ENCODE data around the gene ZBTB18.

Gene ZBTB18

DNA sequence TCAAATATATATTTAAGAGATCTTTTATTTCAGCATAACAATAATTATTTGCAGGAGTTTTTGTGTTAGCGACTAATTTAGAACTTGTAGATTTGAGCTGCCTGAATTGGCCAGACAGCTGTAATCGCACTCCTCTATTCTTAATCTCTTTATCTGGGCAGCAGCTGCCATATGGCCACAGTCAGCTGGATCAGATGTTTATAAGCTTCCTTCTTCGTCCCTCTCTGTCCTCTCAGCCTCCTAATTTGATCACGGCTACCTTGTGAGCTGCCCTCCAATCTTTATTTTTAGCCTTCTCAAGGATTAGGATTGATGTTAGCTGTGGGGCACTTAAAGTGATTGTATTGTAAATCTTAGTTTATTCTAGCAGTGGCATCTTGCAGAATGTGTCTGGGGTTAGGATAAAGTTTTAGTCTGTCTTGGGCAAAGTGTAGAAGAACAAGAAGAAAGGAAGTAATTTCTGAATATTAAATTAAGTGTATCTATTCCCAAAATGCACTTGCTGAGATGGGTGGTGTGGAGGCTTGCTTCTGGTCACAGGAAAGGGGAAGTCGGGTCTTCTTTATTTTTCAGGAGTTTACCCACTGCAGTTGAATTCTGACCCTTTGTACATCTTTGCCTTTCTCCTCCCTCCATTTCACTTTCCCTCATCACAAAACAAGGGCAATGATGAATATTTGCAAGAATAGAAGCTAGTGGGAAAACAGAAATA, 1.1 kb downstream of the ZBTB18 start (continued):
- TF ChIP-seq, protein P1, sequence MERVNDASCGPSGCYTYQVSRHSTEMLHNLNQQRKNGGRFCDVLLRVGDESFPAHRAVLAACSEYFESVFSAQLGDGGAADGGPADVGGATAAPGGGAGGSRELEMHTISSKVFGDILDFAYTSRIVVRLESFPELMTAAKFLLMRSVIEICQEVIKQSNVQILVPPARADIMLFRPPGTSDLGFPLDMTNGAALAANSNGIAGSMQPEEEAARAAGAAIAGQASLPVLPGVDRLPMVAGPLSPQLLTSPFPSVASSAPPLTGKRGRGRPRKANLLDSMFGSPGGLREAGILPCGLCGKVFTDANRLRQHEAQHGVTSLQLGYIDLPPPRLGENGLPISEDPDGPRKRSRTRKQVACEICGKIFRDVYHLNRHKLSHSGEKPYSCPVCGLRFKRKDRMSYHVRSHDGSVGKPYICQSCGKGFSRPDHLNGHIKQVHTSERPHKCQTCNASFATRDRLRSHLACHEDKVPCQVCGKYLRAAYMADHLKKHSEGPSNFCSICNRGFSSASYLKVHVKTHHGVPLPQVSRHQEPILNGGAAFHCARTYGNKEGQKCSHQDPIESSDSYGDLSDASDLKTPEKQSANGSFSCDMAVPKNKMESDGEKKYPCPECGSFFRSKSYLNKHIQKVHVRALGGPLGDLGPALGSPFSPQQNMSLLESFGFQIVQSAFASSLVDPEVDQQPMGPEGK (CRISPR knock-in tag; IDR thresholded peaks at IDR 0.05; ENCODE audit: borderline replicate concordance), result no peak
- TF ChIP-seq PPARA (CRISPR knock-in tag; IDR thresholded peaks at IDR 0.05; ENCODE audit: borderline replicate concordance) (no peak), TOX (CRISPR knock-in tag; IDR thresholded peaks at IDR 0.05; ENCODE audit: borderline replicate concordance) (no peak)

DNA sequence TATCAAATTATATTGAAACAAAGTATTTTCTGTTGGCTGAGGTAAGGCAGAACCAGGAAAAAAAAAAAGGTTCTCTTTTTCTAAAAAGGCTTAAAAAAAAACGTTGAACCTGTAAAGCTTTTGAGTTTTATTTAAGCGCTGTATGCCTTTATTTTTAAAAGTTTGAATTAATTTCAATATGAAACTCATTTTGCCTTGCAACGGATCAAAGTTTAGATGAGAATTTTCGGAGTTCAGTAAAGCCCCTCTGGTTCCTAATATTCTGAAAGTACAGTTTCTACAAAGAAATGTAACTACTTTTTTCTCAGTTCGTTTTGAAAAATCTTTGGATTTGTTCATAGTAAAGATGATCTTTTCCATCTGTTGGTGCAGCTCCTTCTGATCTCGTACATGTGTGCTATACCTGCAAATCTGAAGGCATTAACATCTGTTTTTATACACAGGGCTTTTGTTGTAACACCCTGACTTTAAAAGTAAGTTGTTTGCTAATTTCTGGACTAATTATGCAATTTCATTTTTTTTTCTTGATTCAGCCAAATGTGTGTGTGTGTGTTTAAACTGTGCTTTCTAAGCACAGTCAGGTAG, 1.7 kb downstream of the ZBTB18 start:
- ATAC-seq, result no peak
- TF ChIP-seq TOX (CRISPR knock-in tag; IDR thresholded peaks at IDR 0.05; ENCODE audit: borderline replicate concordance) (no peak), ZC3H10 (CRISPR knock-in tag; IDR thresholded peaks at IDR 0.05) (no peak), GLIS3 (CRISPR knock-in tag; IDR thresholded peaks at IDR 0.05) (0 out of 2 replicates have a peak, but pooled peaks have one; percentile 12), TCF4 (CRISPR knock-in tag; IDR thresholded peaks at IDR 0.05; ENCODE audit: borderline replicate concordance) (no peak)
- TF ChIP-seq, protein P2, sequence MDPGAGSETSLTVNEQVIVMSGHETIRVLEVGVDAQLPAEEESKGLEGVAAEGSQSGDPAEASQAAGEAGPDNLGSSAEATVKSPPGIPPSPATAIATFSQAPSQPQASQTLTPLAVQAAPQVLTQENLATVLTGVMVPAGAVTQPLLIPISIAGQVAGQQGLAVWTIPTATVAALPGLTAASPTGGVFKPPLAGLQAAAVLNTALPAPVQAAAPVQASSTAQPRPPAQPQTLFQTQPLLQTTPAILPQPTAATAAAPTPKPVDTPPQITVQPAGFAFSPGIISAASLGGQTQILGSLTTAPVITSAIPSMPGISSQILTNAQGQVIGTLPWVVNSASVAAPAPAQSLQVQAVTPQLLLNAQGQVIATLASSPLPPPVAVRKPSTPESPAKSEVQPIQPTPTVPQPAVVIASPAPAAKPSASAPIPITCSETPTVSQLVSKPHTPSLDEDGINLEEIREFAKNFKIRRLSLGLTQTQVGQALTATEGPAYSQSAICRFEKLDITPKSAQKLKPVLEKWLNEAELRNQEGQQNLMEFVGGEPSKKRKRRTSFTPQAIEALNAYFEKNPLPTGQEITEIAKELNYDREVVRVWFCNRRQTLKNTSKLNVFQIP (CRISPR knock-in tag; IDR thresholded peaks at IDR 0.05; ENCODE audit: borderline replicate concordance, low read depth), result no peak

DNA sequence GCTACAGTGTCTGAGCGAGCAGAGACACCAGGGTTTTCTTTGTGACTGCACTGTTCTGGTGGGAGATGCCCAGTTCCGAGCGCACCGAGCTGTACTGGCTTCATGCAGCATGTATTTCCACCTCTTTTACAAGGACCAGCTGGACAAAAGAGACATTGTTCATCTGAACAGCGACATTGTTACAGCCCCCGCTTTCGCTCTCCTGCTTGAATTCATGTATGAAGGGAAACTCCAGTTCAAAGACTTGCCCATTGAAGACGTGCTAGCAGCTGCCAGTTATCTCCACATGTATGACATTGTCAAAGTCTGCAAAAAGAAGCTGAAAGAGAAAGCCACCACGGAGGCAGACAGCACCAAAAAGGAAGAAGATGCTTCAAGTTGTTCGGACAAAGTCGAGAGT, 2.7 kb downstream of the ZBTB18 start:
- TF ChIP-seq CSDC2 (CRISPR knock-in tag; IDR thresholded peaks at IDR 0.05) (no peak), OSR1 (CRISPR knock-in tag; IDR thresholded peaks at IDR 0.05) (no peak), PPARA (CRISPR knock-in tag; IDR thresholded peaks at IDR 0.05; ENCODE audit: borderline replicate concordance) (no peak), ZFP30 (CRISPR knock-in tag; IDR thresholded peaks at IDR 0.05) (no peak), ZNF565 (CRISPR knock-in tag; conservative IDR thresholded peaks at IDR 0.05; ENCODE audit: low read depth) (no peak), ESRRG (CRISPR knock-in tag; IDR thresholded peaks at IDR 0.05) (no peak), GLIS3 (CRISPR knock-in tag; IDR thresholded peaks at IDR 0.05) (no peak)
- TF ChIP-seq, protein P3, sequence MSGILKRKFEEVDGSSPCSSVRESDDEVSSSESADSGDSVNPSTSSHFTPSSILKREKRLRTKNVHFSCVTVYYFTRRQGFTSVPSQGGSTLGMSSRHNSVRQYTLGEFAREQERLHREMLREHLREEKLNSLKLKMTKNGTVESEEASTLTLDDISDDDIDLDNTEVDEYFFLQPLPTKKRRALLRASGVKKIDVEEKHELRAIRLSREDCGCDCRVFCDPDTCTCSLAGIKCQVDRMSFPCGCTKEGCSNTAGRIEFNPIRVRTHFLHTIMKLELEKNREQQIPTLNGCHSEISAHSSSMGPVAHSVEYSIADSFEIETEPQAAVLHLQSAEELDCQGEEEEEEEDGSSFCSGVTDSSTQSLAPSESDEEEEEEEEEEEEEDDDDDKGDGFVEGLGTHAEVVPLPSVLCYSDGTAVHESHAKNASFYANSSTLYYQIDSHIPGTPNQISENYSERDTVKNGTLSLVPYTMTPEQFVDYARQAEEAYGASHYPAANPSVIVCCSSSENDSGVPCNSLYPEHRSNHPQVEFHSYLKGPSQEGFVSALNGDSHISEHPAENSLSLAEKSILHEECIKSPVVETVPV (CRISPR knock-in tag; IDR thresholded peaks at IDR 0.05), result no peak
- TF ChIP-seq, protein P4, sequence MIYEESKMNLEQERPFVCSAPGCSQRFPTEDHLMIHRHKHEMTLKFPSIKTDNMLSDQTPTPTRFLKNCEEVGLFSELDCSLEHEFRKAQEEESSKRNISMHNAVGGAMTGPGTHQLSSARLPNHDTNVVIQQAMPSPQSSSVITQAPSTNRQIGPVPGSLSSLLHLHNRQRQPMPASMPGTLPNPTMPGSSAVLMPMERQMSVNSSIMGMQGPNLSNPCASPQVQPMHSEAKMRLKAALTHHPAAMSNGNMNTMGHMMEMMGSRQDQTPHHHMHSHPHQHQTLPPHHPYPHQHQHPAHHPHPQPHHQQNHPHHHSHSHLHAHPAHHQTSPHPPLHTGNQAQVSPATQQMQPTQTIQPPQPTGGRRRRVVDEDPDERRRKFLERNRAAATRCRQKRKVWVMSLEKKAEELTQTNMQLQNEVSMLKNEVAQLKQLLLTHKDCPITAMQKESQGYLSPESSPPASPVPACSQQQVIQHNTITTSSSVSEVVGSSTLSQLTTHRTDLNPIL (CRISPR knock-in tag; IDR thresholded peaks at IDR 0.05; ENCODE audit: low read depth), result no peak
- TF ChIP-seq, protein P1 (CRISPR knock-in tag; IDR thresholded peaks at IDR 0.05; ENCODE audit: borderline replicate concordance), result no peak
- no peak for ATAC-seq

DNA sequence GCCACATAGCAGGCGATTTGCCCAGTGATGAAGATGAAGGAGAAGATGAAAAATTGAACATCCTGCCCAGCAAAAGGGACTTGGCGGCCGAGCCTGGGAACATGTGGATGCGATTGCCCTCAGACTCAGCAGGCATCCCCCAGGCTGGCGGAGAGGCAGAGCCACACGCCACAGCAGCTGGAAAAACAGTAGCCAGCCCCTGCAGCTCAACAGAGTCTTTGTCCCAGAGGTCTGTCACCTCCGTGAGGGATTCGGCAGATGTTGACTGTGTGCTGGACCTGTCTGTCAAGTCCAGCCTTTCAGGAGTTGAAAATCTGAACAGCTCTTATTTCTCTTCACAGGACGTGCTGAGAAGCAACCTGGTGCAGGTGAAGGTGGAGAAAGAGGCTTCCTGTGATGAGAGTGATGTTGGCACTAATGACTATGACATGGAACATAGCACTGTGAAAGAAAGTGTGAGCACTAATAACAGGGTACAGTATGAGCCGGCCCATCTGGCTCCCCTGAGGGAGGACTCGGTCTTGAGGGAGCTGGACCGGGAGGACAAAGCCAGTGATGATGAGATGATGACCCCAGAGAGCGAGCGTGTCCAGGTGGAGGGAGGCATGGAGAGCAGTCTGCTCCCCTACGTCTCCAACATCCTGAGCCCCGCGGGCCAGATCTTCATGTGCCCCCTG, 3.3 kb downstream of the ZBTB18 start:
- ATAC-seq, result no peak
- TF ChIP-seq, protein P5, sequence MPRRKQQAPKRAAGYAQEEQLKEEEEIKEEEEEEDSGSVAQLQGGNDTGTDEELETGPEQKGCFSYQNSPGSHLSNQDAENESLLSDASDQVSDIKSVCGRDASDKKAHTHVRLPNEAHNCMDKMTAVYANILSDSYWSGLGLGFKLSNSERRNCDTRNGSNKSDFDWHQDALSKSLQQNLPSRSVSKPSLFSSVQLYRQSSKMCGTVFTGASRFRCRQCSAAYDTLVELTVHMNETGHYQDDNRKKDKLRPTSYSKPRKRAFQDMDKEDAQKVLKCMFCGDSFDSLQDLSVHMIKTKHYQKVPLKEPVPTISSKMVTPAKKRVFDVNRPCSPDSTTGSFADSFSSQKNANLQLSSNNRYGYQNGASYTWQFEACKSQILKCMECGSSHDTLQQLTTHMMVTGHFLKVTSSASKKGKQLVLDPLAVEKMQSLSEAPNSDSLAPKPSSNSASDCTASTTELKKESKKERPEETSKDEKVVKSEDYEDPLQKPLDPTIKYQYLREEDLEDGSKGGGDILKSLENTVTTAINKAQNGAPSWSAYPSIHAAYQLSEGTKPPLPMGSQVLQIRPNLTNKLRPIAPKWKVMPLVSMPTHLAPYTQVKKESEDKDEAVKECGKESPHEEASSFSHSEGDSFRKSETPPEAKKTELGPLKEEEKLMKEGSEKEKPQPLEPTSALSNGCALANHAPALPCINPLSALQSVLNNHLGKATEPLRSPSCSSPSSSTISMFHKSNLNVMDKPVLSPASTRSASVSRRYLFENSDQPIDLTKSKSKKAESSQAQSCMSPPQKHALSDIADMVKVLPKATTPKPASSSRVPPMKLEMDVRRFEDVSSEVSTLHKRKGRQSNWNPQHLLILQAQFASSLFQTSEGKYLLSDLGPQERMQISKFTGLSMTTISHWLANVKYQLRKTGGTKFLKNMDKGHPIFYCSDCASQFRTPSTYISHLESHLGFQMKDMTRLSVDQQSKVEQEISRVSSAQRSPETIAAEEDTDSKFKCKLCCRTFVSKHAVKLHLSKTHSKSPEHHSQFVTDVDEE (CRISPR knock-in tag; IDR thresholded peaks at IDR 0.05), result no peak

Measured in SK-N-SH treated with all-trans-retinoic acid at 6 μM for 48 hours (cell line).